ENCODE results near the gene LIX1. TPM values are rescaled to one million over a fixed set of nuclear protein-coding genes. Genes with fewer than 3 reads are reported as not detected.
"Not testable (repeated sequence)": the region's sequence is repeated elsewhere in the genome, so short reads cannot be mapped to it uniquely, and the experiment has no call there.

Gene LIX1
- total RNA-seq, 1 donor from 2014 or later = not detected

DNA sequence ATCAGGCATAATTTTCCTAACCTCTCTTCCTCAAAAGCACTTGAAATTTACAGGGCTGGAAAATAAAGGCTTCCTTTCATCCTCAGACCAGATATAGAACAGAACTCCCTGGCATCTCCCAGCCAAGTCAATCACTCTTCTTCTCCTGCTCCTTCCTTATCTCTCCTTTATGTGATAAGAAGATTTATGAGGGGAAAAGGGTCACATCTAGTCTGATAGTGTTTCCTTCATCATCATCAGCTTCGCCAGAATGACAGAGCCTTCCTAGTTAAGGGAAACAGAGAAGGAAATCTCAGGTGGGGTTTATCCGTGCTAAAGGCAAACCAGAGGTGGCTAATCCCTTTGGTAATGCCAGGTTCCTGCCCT lies 36.2 kb downstream of the LIX1 start:
- DNase-seq (ENCODE audit: extremely low read depth, low read depth, low spot score) = no peak

DNA sequence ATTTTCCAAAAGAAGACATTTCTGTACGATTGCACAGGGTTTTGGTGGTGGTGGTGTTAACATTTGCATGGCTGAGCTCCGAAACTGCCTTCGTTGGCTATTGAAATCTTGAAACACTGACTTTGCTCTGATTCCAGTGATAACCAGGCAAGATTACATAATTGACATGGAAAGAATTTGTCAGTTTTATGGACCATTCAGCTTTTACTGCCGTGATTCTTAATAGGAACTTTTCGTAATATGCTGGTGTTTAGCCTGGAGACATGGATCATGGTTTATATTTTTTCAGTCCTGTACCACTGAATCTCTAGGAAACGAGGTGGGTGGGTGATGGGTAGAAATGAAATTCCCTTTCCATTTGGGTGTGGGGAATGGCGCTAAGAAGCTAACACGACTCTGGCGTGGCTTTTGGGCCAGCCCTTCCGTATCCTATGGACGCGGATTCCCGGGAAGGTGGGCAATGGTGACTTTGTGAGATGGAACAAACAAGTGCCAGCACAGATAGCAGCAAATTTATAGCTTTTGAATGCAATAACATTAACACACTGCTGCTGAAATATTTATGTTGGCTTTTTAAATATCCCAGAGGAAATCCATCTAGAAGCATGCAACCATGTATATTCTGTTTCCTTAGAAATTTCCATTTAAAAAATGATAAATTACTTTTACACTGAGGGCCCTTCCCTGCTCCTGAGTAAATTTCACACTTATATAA lies 36.8 kb downstream of the LIX1 start:
- no peak for DNase-seq (ENCODE audit: extremely low read depth, low read depth, low spot score)

GRCh38 chr5:97102010-97102470 lies 40.4 kb downstream of the LIX1 start:
- no peak for DNase-seq (ENCODE audit: extremely low read depth, low read depth, low spot score)

DNA sequence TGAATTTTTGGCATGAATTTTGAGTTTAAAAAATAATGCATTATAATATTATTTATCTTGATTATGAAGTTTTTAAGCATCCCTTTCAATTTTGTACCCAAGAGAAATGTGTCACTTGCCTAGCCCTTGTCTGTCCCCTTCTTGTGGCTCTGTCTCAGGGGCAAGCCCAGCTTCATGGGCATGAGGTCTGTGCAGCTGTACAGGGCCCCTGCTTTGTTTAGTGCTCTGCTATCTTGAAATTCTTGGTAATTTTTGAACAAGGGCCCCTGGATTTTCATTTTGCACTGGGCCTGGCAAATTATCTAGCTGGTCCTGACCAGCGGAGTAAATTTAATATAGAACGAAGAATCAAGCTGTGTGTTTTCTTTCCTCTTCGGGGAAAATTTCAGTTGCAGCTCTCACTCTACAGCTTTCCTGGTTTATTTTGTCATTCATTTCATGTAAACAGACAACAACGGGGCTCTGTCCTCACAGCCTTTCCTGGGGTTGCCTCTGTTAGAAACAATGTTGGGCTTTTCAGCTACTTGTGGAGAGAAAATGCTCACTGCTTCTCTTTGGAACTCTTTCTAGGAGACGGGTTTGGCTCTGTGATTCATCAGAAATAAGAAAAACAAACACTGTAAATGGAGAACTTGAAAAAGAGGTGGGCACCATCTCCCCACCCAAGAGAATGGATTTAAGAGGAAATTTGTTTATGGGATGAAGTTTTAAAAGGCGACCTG lies 41.1 kb downstream of the LIX1 start:
- no peak for DNase-seq (ENCODE audit: extremely low read depth, low read depth, low spot score)

- no peak for DNase-seq (ENCODE audit: extremely low read depth, low read depth, low spot score)
Measured at GRCh38 chr5:97100476-97100875, 41.9 kb downstream of the LIX1 start.

DNA sequence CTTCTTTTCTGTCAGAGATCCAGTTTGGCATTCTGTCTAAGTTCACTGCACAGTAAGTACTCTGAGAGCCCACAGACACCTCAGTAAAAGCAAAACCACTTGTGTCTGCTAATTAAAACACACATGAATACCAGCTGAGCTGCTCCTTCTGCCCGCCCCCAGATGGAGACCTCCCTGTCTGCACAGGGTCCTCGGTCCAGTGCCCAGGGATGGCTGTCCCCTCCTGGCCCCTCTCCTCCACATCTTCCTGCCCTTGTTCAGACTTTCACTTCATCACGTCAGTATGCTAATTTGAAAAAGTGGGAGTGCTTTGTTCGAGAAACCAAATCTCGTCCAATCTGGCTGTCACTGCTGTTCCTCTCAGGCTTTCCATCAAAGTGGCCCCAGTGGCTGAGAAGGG lies 43.5 kb downstream of the LIX1 start:
- DNase-seq (ENCODE audit: extremely low read depth, low read depth, low spot score) = no peak

DNA sequence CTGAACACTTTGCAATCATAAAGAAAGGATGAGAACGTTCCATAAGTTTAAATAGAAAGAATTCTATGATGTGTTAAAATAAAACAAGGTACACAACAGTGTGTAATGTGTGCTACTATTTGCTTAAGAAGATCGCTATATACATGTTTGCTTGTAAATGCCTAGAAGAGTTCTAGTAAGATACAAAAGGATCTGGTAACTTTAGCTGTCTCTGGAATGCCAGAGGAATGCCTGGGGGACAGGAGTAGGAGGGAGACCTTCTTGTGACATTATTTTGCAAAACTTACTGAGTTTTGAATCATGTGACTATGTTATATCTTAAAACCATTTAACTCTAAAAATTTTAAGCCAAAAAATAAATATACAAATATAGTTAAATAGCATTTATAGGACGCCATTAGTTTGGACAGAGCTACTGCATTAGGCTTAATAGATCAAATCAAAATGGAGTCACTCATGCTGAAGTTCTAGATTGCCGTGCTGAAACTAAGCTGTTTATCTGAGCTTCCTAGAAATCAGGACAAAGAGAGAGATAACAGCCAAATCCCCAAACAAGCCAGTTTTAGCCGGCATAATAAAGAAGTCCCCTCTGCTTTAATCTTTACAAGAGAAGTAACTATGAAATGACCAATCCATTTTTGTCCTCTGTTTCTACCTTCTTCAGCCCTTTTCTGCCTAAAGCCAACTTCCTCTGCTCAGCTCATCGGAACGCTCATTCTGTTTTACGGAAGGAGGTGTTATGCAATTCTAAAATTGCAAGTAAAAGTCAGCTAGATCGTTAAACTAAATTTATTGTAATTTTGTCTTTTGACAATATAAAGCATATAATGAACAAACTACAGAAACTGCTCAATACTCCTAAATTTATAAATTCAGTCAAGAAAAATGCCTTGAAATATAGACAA lies 44.8 kb downstream of the LIX1 start:
- no peak for DNase-seq (ENCODE audit: extremely low read depth, low read depth, low spot score)

DNA sequence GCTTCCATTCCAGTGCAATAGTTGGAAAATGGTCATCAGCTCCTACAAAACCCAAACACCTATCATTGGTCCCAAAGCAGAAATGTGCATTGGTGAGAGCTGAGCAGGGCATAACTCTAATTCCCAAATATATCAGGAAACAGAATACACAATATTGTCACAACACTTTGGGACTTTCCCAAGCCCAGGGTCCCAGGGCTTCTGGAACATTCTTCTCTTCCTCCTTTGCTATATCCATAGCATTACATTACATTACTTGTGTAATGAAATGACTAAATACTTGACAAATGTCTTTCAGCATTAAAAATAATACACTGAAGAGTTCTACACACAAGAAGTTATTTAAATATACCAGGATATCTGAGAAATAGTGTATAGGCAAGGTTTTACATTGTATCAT lies 45.6 kb downstream of the LIX1 start:
- no peak for DNase-seq (ENCODE audit: extremely low read depth, low read depth, low spot score)

DNA sequence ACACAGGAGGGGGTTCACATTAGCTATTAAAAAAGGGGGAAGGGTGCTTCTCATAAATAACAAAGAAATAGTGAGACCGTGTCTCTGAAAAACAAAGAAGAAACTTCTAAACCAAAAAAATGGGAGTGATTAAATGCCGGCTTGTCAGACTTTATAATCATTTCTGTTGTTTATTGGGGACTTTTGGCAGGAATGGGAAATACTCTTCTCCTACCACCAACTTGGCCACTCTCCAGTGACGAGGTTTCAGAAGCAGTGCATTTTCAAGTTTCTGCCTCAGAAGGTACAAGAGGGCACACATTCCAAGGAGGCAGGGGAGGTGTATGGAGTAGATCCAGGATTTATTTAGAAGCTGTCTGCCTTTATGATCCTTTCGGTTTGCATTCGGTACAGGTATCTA lies 46.2 kb downstream of the LIX1 start:
- no peak for DNase-seq (ENCODE audit: extremely low read depth, low read depth, low spot score)

- DNase-seq (ENCODE audit: extremely low read depth, low read depth, low spot score) = no peak
Measured at GRCh38 chr5:97095318-97095732, 47.1 kb downstream of the LIX1 start.

- no peak for DNase-seq (ENCODE audit: extremely low read depth, low read depth, low spot score)
Measured at GRCh38 chr5:97094579-97095317, 47.7 kb downstream of the LIX1 start.

GRCh38 chr5:97093193-97093592 lies 49.2 kb downstream of the LIX1 start:
- DNase-seq (ENCODE audit: extremely low read depth, low read depth, low spot score) = no peak

GRCh38 chr5:97090944-97091343 lies 51.5 kb downstream of the LIX1 start:
- DNase-seq (ENCODE audit: extremely low read depth, low read depth, low spot score) = no peak

DNA sequence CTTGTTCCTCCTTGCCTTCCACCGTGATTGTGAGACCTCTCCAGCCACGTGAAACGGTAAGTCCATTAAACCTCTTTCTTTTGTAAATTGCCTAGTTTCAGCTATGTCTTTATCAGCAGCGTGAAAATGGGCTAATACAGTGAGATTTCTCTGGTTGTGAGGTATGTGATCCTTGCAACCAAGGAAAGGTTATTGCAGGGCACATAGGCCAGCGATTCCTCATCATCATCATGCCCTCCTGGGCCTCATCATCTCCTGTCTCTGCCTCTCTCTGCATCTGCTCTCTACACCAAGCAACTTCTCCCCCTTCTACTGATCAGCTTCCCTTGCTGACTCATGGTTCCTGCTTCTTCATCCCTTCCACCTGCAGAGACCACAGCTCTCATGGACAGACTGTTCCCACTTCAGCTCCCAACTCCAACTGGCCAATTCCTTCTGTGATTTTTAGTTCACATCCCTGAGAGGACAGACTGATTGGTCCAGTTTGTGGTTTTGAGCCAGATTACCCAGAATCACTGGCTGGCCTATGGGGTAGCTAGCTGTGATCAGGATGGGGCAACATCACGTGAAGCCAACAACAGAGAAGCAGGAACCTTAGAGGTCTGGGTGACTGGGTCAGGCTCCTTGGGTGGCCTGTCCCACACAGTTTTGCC lies 53.1 kb downstream of the LIX1 start:
- DNase-seq (ENCODE audit: extremely low read depth, low read depth, low spot score) = no peak

GRCh38 chr5:97088774-97089148 lies 53.6 kb downstream of the LIX1 start:
- no peak for DNase-seq (ENCODE audit: extremely low read depth, low read depth, low spot score)

- DNase-seq (ENCODE audit: extremely low read depth, low read depth, low spot score) = no peak
Measured at GRCh38 chr5:97087138-97087537, 55.3 kb downstream of the LIX1 start.

- no peak for DNase-seq (ENCODE audit: extremely low read depth, low read depth, low spot score)
Measured at GRCh38 chr5:97085459-97086181, 56.8 kb downstream of the LIX1 start.

DNA sequence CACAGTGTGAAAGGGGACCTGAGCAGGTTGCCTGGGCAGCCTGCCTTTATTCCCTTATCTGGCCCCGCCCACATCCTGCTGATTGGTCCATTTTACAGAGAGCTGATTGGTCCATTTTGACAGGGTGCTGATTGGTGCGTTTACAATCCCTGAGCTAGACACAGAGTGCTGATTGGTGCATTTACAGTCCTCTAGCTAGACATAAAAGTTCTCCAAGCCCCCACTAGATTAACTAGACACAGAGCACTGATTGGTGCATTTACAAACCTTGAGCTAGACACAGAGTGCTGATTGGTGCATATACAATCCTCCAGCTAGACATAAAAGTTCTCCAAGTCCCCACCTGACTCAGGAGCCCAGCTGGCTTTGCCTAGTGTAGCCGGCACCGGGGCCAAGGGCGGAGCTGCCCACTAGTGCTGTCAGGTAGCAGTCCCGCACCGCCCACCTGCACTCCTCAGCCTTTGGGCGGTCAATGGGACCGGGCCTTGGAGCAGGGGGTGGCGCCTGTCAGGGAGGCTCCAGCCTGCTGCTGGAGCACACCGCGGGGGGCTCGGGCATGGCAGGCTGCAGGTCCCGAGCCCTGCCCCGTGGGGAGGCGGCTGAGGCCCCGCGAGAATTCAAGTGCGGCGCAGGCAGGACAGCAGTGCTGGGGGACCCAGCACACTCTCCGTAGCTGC lies 57.5 kb downstream of the LIX1 start:
- not testable (repeated sequence) for DNase-seq (ENCODE audit: extremely low read depth, low read depth, low spot score)

All from glomerular endothelial cell (primary cell).